Measurements from ENCODE around the gene RREB1.

GRCh38 chr6:7268362-7268761, 160.6 kb downstream of the RREB1 start:
- TF ChIP-seq CTCF (conservative IDR thresholded peaks at IDR 0.05; ENCODE audit: low read depth, low read length) (no peak), EZH2 (IDR thresholded peaks at IDR 0.05; ENCODE audit: borderline replicate concordance, low read depth, low read length, poor library complexity, severe bottlenecking) (no peak)
